H1 (cell line): ENCODE data around the gene RNF130. TPM values are rescaled to one million over a fixed set of nuclear protein-coding genes. Genes with fewer than 3 reads are reported as not detected.

Experiments used
- CTCF ChIA-PET: fragments of 300-600 bp; sonication (Branson Sonifier 250); formaldehyde crosslinking; loops from one replicate; lab custom pipeline; 2021; ENCODE audit not compliant: partially characterized antibody; lab: Charles Lee
- POLR2A ChIA-PET: fragments of 300-600 bp; sonication (Branson Sonifier 250); formaldehyde crosslinking; loops from one replicate; lab custom pipeline; 2021; ENCODE audit warnings: inconsistent platforms; ENCODE audit not compliant: partially characterized antibody; lab: Charles Lee
- DNase-seq, 2 experiments: peaks; one replicate each; pipeline versions ENCODE4 v3.0.0 to v3.0.0-alpha.2; 2010 to 2022; ENCODE audit warnings: low spot score in 2 of 2, low read depth in 1 of 2, mixed read lengths in 1 of 2
- FAIRE-seq: peaks from 2 replicates; lab custom pipeline; 2011; peaks lifted over from hg19 to GRCh38; lab: Jason Lieb, UNC
- H2AFZ ChIP-seq: 2 replicates; pipeline ENCODE4 v1.8.1; 2012; ENCODE audit warnings: low read length, inconsistent platforms
- H2AK5ac ChIP-seq: 2 replicates; pipeline ENCODE4 v1.6.1; 2013; ENCODE audit warnings: low read depth, low read length
- H2BK120ac ChIP-seq: replicated peaks from 2 replicates; pipeline ENCODE3; 2013; ENCODE audit warnings: low read depth, low read length, inconsistent platforms
- H2BK12ac ChIP-seq: 2 replicates; pipeline ENCODE4 v1.6.1; 2013; ENCODE audit warnings: low read depth, low read length
- H2BK15ac ChIP-seq: 2 replicates; pipeline ENCODE4 v1.6.1; 2013; ENCODE audit warnings: low read length
- H2BK20ac ChIP-seq: 2 replicates; pipeline ENCODE4 v1.6.1; 2013; ENCODE audit warnings: low read length
- H2BK5ac ChIP-seq: 2 replicates; pipeline ENCODE4 v1.6.1; 2013; ENCODE audit warnings: low read depth, low read length
- H3K14ac ChIP-seq: 2 replicates; pipeline ENCODE4 v1.6.1; 2013; ENCODE audit warnings: inconsistent platforms; ENCODE audit not compliant: insufficient read length
- H3K18ac ChIP-seq: 2 replicates; pipeline ENCODE4 v1.6.1; 2013; ENCODE audit warnings: low read length; ENCODE audit errors: extremely low read depth
- H3K23ac ChIP-seq: 2 replicates; pipeline ENCODE4 v1.6.1; 2013; ENCODE audit warnings: inconsistent platforms; ENCODE audit not compliant: insufficient read length
- H3K23me2 ChIP-seq: 2 replicates; pipeline ENCODE4 v1.6.1; 2013; ENCODE audit warnings: low read depth, low read length
- H3K27ac ChIP-seq: 2 replicates; pipeline ENCODE4 v1.6.1; 2011; ENCODE audit warnings: low read depth, low read length, inconsistent platforms
- H3K27me3 ChIP-seq, 4 experiments: replicated peaks in 1 of 4; 1 replicate in 1 of 4; 2 replicates in 3 of 4; pipeline versions ENCODE4 v1.6.1 to v1.8.1; 2011 to 2013; ENCODE audit warnings: low read length in 3 of 4, mild to moderate bottlenecking in 3 of 4, inconsistent platforms in 2 of 4, mixed read lengths in 2 of 4, moderate library complexity in 1 of 4; ENCODE audit not compliant: control insufficient read depth in 3 of 4, insufficient read depth in 3 of 4; ENCODE audit errors: extremely low read depth in 1 of 4
- H3K36me3 ChIP-seq, 4 experiments: 2 replicates each; pipeline versions ENCODE4 v1.6.1 to v1.8.1; 2011 to 2013; ENCODE audit warnings: mild to moderate bottlenecking in 4 of 4, low read length in 3 of 4, moderate library complexity in 2 of 4, control low read depth in 1 of 4, inconsistent platforms in 1 of 4; ENCODE audit not compliant: insufficient read depth in 4 of 4, control insufficient read depth in 2 of 4
- H3K4ac ChIP-seq: replicated peaks from 2 replicates; pipeline ENCODE3; 2013; ENCODE audit warnings: low read length, low read depth, mixed read lengths, inconsistent platforms; ENCODE audit not compliant: insufficient read length
- H3K4me1 ChIP-seq, 4 experiments: replicated peaks in 1 of 4; 1 replicate in 1 of 4; 2 replicates in 3 of 4; pipeline versions ENCODE4 v1.6.1 to v1.8.1; 2011 to 2013; ENCODE audit warnings: low read length in 3 of 4, inconsistent platforms in 2 of 4, mixed read lengths in 1 of 4; ENCODE audit not compliant: insufficient read depth in 4 of 4, control insufficient read depth in 3 of 4
- H3K4me2 ChIP-seq, 2 experiments: 2 replicates each; pipeline versions ENCODE4 v1.6.1 to v1.8.1; 2011 to 2013; ENCODE audit warnings: low read depth in 2 of 2, low read length in 2 of 2, control low read depth in 1 of 2, inconsistent platforms in 1 of 2, mild to moderate bottlenecking in 1 of 2; ENCODE audit not compliant: insufficient read depth in 1 of 2
- H3K4me3 ChIP-seq, 4 experiments: fragments of 200-600, 300-600 bp in 1 of 4; sonication (generic), shearing (Covaris generic), sonication (Bioruptor Twin) in 1 of 4; 2 replicates each; pipeline versions ENCODE4 v1.5.1 to v1.8.1; 2011 to 2016; ENCODE audit warnings: low read length in 4 of 4, low read depth in 3 of 4, control low read depth in 2 of 4, inconsistent platforms in 2 of 4, mild to moderate bottlenecking in 2 of 4, mixed read lengths in 1 of 4, moderate library complexity in 1 of 4; ENCODE audit not compliant: insufficient read depth in 2 of 4; ENCODE audit errors: extremely low read depth in 1 of 4
- H3K56ac ChIP-seq: replicated peaks from 2 replicates; pipeline ENCODE3; 2013; ENCODE audit warnings: low read depth, mild to moderate bottlenecking, mixed read lengths, low read length, inconsistent platforms; ENCODE audit not compliant: insufficient read length
- H3K79me1 ChIP-seq: 2 replicates; pipeline ENCODE4 v1.6.1; 2013; ENCODE audit warnings: low read depth, low read length, control low read depth
- H3K79me2 ChIP-seq, 2 experiments: 2 replicates each; pipeline versions ENCODE4 v1.6.1 to v1.8.1; 2012 to 2013; ENCODE audit warnings: low read length in 2 of 2, mild to moderate bottlenecking in 2 of 2, inconsistent platforms in 1 of 2; ENCODE audit not compliant: insufficient read depth in 2 of 2, control insufficient read depth in 1 of 2
- H3K9ac ChIP-seq, 4 experiments: replicated peaks in 1 of 4; 1 replicate in 1 of 4; 2 replicates in 3 of 4; pipeline versions ENCODE4 v1.6.1 to v1.8.1; 2011 to 2013; ENCODE audit warnings: low read depth in 3 of 4, low read length in 3 of 4, control low read depth in 2 of 4, mild to moderate bottlenecking in 2 of 4, moderate library complexity in 2 of 4, inconsistent platforms in 1 of 4; ENCODE audit errors: extremely low read depth in 1 of 4
- H3K9me3 ChIP-seq, 2 experiments: 2 replicates each; pipeline versions ENCODE4 v1.6.1 to v1.8.1; 2012 to 2013; ENCODE audit warnings: mild to moderate bottlenecking in 2 of 2, moderate library complexity in 2 of 2, control low read depth in 1 of 2, inconsistent platforms in 1 of 2, low read depth in 1 of 2, low read length in 1 of 2, mixed read lengths in 1 of 2; ENCODE audit not compliant: insufficient read depth in 2 of 2
- H4K20me1 ChIP-seq, 2 experiments: replicated peaks in 1 of 2; 2 replicates each; pipeline versions ENCODE3 to v1.8.1; 2011 to 2013; ENCODE audit warnings: inconsistent platforms in 2 of 2, low read length in 2 of 2, mild to moderate bottlenecking in 1 of 2; ENCODE audit not compliant: insufficient read depth in 2 of 2, control insufficient read depth in 1 of 2
- H4K5ac ChIP-seq: 2 replicates; pipeline ENCODE4 v1.6.1; 2013; ENCODE audit warnings: low read length, low read depth, mixed read lengths, inconsistent platforms; ENCODE audit not compliant: insufficient read length
- H4K8ac ChIP-seq: 2 replicates; pipeline ENCODE4 v1.8.0; 2013; ENCODE audit warnings: mild to moderate bottlenecking, moderate library complexity, low read length, inconsistent platforms; ENCODE audit not compliant: insufficient read depth; ENCODE audit errors: extremely low read depth
- H4K91ac ChIP-seq: replicated peaks from 2 replicates; pipeline ENCODE3; 2013; ENCODE audit warnings: low read length, mixed read lengths, inconsistent platforms; ENCODE audit not compliant: insufficient read length
- CBX5 ChIP-seq: fragments of 300-800, 300-1000 bp; sonication (generic); IDR thresholded peaks from 2 replicates; pipeline ENCODE4 v1.7.1; 2016; ENCODE audit warnings: antibody characterized with exemption, low read length, low read depth
- CBX8 ChIP-seq: fragments of 300-800, 300-1000 bp; sonication (generic); IDR thresholded peaks from 2 replicates; pipeline ENCODE4 v1.7.1; 2016; ENCODE audit warnings: low read depth, low read length, borderline replicate concordance
- POLR2A ChIP-seq, 2 experiments: IDR thresholded peaks; 1 replicate in 1 of 2; 2 replicates in 1 of 2; pipeline ENCODE4 v1.6.1; 2011; ENCODE audit warnings: low read depth in 2 of 2, low read length in 2 of 2, mild to moderate bottlenecking in 2 of 2; ENCODE audit errors: control extremely low read depth in 1 of 2
- SIX5 ChIP-seq: IDR thresholded peaks from 2 replicates; pipeline ENCODE4 v1.6.1; 2011; ENCODE audit warnings: mild to moderate bottlenecking, low read depth, low read length
- YY1 ChIP-seq: IDR thresholded peaks from 2 replicates; pipeline ENCODE4 v1.6.1; 2011; ENCODE audit warnings: low read depth, mild to moderate bottlenecking, low read length
- ZNF274 ChIP-seq: IDR thresholded peaks from 2 replicates; pipeline ENCODE4 v1.7.0; 2012; ENCODE audit warnings: low read length, borderline replicate concordance; ENCODE audit errors: extremely low read depth
- WGBS, 2 experiments: shearing (Covaris generic) in 1 of 2; methylation state at CpG; one replicate each; pipeline versions ENCODE4 v1.1.6 to v1.1.7; 2013 to 2015; ENCODE audit warnings: low lambda C conversion rate in 2 of 2, mixed read lengths in 2 of 2, inconsistent platforms in 1 of 2, low coverage in 1 of 2, missing lambda C conversion rate in 1 of 2; ENCODE audit not compliant: insufficient replicate concordance in 2 of 2, insufficient coverage in 1 of 2, insufficient read length in 1 of 2; ENCODE audit errors: extremely low coverage in 1 of 2, missing lambda C conversion rate in 1 of 2; 5-methylcytosine and 5-hydroxymethylcytosine counted together
- polyA plus RNA-seq, 7 experiments: library from polyadenylated mRNA; depleted of rRNA in 3 of 7; stranded (reverse) in 5 of 7; unstranded in 2 of 7; fragments of >200 nt in 5 of 7; fragments of 200-250 nt in 2 of 7; gene quantifications; 1 replicate in 5 of 7; 2 replicates in 1 of 7; 4 replicates in 1 of 7; pipeline versions ENCODE4 v1.2.1 to v1.2.3, GENCODE V29; 2011 to 2013; ENCODE audit warnings: missing spikeins in 2 of 7, mixed read lengths in 2 of 7
- total RNA-seq: library from RNA; stranded (reverse); fragmentation: NEBNext Ultra II Directional; extraction: Animal tissue kit (Norgen Biotek cat#: 25700); gene quantifications from 2 replicates; pipeline ENCODE4 v1.2.1, GENCODE V29; 2021

The RNF130 gene
- total and polyA plus RNA-seq, 2 of the 8 experiments (the other 6 are each of a cell fraction or from before 2014, with no cell fraction given), result 65.1 to 70.0 TPM

DNA sequence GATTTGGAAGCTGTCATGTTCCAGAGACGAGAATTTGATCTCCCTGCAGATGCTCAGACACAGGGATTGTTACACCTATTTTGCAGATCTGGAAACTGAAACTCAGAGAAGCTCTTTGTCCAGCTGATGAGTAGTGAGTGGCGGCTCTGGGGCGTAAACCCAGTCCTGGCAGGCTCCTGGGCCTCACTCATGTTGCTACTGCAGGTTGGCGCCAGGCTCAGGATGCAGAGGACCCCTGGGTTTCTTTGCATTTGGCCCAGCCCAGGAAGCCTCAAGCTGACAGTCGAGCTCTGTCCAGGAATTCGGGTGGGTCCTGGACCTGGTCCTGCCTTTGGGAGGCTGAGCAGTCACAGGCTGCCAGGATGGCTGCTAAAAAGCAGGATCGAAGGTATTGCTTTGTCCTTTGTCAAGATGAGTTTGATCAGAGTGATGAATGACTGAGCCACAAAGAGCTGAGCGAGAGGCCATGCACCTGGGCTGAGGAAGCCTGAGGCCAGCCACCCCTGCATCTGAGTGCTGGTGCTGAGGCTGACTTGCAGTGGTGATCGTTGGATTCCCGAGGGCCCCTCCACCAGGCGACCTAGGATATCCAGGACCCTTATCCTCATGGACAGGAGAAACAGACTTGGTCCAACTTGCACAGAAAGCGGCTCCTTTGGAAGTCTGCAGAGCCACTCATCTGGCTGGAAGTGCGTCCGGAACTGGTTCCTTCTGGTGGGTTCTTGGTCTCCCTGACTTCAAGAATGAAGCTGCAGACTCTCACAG lies 8.3 kb upstream of the RNF130 start:
- no peak overlapping the region for H2BK120ac ChIP-seq
- peak overlapping the region; percentile 69; the same call in 1 of the 2 replicates for H2BK12ac ChIP-seq
- peak overlapping the region; percentile 40; the same call in 1 of the 2 replicates for H2BK15ac ChIP-seq
- H3K27me3 ChIP-seq, result peaks cover 0 to 3% (median 2%) of the 10 kb centered on the region in 4 experiments; a peak in 2 of 7 replicates
- no peak overlapping the region for H3K4me2 ChIP-seq
- H3K36me3 ChIP-seq, result no peaks in the 10 kb centered on the region
- no peak overlapping the region for H3K56ac ChIP-seq
- DNase-seq, result no peak
- no peak for FAIRE-seq
- H2BK5ac ChIP-seq, result no peak overlapping the region
- H4K91ac ChIP-seq, result no peak overlapping the region
- no peak overlapping the region for H4K8ac ChIP-seq
- H3K27ac ChIP-seq, result no peak overlapping the region
- no peaks in the 10 kb centered on the region for H3K79me2 ChIP-seq
- 90% methylated on average over 14 of the region's 14 CpGs; no CpG with 5 or more reads in 1 of the 2 experiments for WGBS, 2 experiments
- no peak overlapping the region for H3K18ac ChIP-seq
- H2BK20ac ChIP-seq, result peak overlapping the region; percentile 43; the same call in 1 of the 2 replicates
- CTCF ChIA-PET, result interaction anchor here (0.6 to 1.8 kb wide), 5 partner anchors 10 to 800 kb away, joined by 3 to 4 read pairs (median 3); no protein-coding TSS in a partner anchor
- H3K9ac ChIP-seq, result no peak overlapping the region
- no peak overlapping the region for H3K23ac ChIP-seq
- TF ChIP-seq CBX5 (no peak), CBX8 (no peak), ZNF274 (no peak), POLR2A (IDR thresholded peaks at IDR 0.05; ENCODE audit: control extremely low read depth in 1 of 2, low read depth in 2 of 2, low read length in 2 of 2) (no peak), SIX5 (no peak), YY1 (no peak)
- H2AK5ac ChIP-seq, result 0 out of 2 replicates have a peak overlapping the region, but pooled peaks have one; percentile 44
- H3K23me2 ChIP-seq, result no peaks in the 10 kb centered on the region
- H3K4me1 ChIP-seq, result peaks cover 14 to 28% (median 19%) of the 10 kb centered on the region in 4 experiments
- POLR2A ChIA-PET, result interaction anchor here (1.0 to 6.1 kb wide), 3 partner anchors 8 to 11 kb away, joined by 3 to 40 read pairs (median 9); partner anchors contain the start of gene RNF130
- peaks cover 3 to 6% of the 10 kb centered on the region in 2 experiments for H3K9me3 ChIP-seq
- no peaks in the 10 kb centered on the region for H3K79me1 ChIP-seq
- H4K5ac ChIP-seq, result no peak overlapping the region
- no peak overlapping the region for H3K4me3 ChIP-seq
- H2AFZ ChIP-seq, result no peak overlapping the region
- no peaks in the 10 kb centered on the region for H4K20me1 ChIP-seq
- no peak overlapping the region for H3K4ac ChIP-seq
- H3K14ac ChIP-seq, result no peak overlapping the region
